Measurements from ENCODE around the gene RPH3AL. TPM values are rescaled to one million over a fixed set of nuclear protein-coding genes. Genes with fewer than 3 reads are reported as not detected.

Gene RPH3AL
- total RNA-seq, 4 donors from 2014 or later: 9.9 to 44.7 (median 21.5) TPM

DNA sequence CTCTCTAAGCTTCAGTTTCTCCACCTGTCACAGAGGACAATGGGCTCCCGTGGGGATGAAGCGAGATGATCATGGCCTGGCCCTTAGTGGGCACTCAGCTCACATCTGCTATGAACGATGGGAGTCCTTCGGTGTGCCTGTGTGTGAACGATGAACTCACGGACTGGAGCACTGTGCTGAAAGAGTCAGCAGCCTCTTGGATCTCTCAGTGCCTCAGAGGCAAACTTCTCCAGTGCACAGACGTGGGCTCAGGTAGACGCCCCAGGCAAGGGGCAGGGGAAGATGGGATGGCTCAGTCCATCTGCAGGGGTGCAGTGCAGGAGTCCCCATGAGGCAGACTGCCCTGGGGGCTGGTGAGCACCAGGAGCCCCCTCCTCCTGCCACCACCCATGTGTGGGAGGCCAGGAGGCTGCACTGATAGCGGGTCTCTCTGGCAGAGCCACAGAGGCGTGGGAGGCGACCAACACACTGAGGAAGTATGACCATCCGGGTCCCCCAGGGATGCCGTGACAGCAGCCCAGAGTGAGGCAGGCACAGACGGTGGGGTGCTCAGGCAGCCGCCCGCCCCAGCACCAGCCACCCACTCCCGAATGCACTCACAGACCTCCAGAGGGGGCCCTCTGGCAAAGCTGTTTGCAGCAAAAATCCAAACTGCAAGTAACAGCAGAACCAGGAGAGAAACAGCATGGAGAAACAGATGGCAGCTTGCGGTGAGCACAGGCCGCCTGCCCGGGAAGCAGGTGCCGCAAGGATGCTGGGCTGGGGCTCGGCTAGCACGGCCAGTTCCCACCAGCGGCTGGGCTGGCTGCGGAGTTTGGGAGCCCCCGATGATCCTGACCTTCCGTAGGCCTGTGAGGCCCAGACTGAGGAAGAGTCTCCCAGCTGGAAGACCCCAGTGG lies 82.7 kb downstream of the RPH3AL start:
- no peak for TF ChIP-seq POLR2A (IDR thresholded peaks at IDR 0.05)
- TF ChIP-seq, protein P1, sequence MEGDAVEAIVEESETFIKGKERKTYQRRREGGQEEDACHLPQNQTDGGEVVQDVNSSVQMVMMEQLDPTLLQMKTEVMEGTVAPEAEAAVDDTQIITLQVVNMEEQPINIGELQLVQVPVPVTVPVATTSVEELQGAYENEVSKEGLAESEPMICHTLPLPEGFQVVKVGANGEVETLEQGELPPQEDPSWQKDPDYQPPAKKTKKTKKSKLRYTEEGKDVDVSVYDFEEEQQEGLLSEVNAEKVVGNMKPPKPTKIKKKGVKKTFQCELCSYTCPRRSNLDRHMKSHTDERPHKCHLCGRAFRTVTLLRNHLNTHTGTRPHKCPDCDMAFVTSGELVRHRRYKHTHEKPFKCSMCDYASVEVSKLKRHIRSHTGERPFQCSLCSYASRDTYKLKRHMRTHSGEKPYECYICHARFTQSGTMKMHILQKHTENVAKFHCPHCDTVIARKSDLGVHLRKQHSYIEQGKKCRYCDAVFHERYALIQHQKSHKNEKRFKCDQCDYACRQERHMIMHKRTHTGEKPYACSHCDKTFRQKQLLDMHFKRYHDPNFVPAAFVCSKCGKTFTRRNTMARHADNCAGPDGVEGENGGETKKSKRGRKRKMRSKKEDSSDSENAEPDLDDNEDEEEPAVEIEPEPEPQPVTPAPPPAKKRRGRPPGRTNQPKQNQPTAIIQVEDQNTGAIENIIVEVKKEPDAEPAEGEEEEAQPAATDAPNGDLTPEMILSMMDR (IDR thresholded peaks at IDR 0.05): no peak
- intact Hi-C loops (cut with DNase I; ENCODE audit: low total_unique reads): no loop called here
- peak in 1 of 2 donors; percentile 9 for DNase-seq
- no peaks in the 10 kb centered on the region for H3K27me3 ChIP-seq
- H3K27ac ChIP-seq: no peak overlapping the region
- H3K4me3 ChIP-seq: no peak overlapping the region
- no peaks in the 10 kb centered on the region for H3K4me1 ChIP-seq
- H3K9me3 ChIP-seq: no peaks in the 10 kb centered on the region
- H3K36me3 ChIP-seq: no peaks in the 10 kb centered on the region

GRCh38 chr17:266701-267667 lies 85.6 kb downstream of the RPH3AL start:
- TF ChIP-seq, protein P1 (IDR thresholded peaks at IDR 0.05): no peak
- TF ChIP-seq POLR2A (IDR thresholded peaks at IDR 0.05): no peak
- H3K27me3 ChIP-seq: no peaks in the 10 kb centered on the region
- intact Hi-C loops (cut with DNase I; ENCODE audit: low total_unique reads): no loop called here
- peak overlapping the region; percentile 44 to 67 for H3K27ac ChIP-seq
- peak; percentile 29 to 43 for DNase-seq
- H3K36me3 ChIP-seq: no peaks in the 10 kb centered on the region
- no peaks in the 10 kb centered on the region for H3K4me1 ChIP-seq
- no peaks in the 10 kb centered on the region for H3K9me3 ChIP-seq
- no peak overlapping the region for H3K4me3 ChIP-seq

DNA sequence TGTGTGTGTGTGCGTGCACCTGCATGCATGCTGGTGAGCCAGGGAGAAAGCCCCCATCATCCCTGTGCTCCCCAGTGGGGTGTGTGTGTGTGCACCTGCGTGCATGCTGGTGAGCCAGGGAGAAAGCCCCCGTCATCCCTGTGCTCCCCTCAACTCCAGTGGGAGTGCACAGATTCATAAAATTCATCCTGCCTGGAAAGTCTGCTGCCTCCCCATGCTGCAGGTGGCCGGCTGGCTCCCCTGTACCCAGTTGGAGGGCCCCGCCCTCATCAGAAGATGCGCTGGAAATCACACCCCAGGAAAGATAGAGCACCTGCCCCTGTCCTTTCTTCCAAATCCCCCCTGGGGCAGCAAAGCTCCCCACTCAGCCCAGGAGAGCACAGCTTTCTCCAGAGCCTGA lies 86.4 kb downstream of the RPH3AL start:
- Histone ChIP-seq H3K27me3 (no peaks in the 10 kb centered on the region), H3K4me1 (no peaks in the 10 kb centered on the region), H3K9me3 (no peaks in the 10 kb centered on the region), H3K27ac (peak overlapping the region; percentile 44 to 67), H3K4me3 (no peak overlapping the region), H3K36me3 (no peaks in the 10 kb centered on the region)
- intact Hi-C loops (cut with DNase I; ENCODE audit: low total_unique reads): no loop called here
- TF ChIP-seq POLR2A (IDR thresholded peaks at IDR 0.05): no peak
- TF ChIP-seq, protein P1 (IDR thresholded peaks at IDR 0.05): no peak
- peak in 1 of 2 donors; percentile 6 for DNase-seq

DNA sequence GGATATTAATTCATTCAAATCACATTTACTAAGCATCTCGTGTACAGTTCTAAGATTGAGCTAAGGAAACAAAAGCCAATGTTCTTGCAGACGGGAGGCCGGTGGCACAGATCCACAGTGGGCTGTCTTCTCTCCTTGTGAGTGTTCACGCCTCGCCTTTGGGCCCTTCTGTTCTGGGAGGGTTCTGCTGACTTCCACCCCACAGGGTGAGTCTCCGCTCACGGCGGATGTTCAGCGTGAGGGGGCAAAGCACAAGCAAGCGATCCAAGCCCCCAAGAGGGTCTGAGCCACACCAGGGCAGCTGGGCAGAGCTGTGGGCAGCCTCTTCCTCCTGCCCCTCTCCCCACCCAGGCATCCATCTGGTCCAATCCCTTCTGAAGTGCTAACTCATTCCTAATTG lies 86.9 kb downstream of the RPH3AL start:
- no peaks in the 10 kb centered on the region for H3K27me3 ChIP-seq
- TF ChIP-seq, protein P1 (IDR thresholded peaks at IDR 0.05): no peak
- no peak for TF ChIP-seq POLR2A (IDR thresholded peaks at IDR 0.05)
- peak; percentile 12 to 38 for DNase-seq
- intact Hi-C loops (cut with DNase I; ENCODE audit: low total_unique reads): no loop called here
- no peaks in the 10 kb centered on the region for H3K9me3 ChIP-seq
- no peaks in the 10 kb centered on the region for H3K4me1 ChIP-seq
- peak overlapping the region in 1 of 2 donors; percentile 67 for H3K27ac ChIP-seq
- H3K36me3 ChIP-seq: no peaks in the 10 kb centered on the region
- no peak overlapping the region for H3K4me3 ChIP-seq
